GM15510 (cell line): ENCODE data around the gene CD151.

Experiments used
- POLR2A ChIP-seq: IDR thresholded peaks from 3 replicates; pipeline ENCODE4 v1.6.1; 2011; ENCODE audit warnings: borderline replicate concordance; ENCODE audit not compliant: insufficient read length; ENCODE audit errors: extremely low read depth

The CD151 gene

GRCh38 chr11:832529-833113 is at the start of gene CD151:
Gene CD151 (plus strand): TSS chr11:832952. CDS start chr11:836070, 3,118 bp downstream.
- peak; percentile 52 for TF ChIP-seq POLR2A

- no peak for TF ChIP-seq POLR2A
Observed at GRCh38 chr11:783581-784015, 49.2 kb upstream of the CD151 start.

- TF ChIP-seq POLR2A, result no peak
Observed at GRCh38 chr11:786235-787083, 46.3 kb upstream of the CD151 start.

DNA sequence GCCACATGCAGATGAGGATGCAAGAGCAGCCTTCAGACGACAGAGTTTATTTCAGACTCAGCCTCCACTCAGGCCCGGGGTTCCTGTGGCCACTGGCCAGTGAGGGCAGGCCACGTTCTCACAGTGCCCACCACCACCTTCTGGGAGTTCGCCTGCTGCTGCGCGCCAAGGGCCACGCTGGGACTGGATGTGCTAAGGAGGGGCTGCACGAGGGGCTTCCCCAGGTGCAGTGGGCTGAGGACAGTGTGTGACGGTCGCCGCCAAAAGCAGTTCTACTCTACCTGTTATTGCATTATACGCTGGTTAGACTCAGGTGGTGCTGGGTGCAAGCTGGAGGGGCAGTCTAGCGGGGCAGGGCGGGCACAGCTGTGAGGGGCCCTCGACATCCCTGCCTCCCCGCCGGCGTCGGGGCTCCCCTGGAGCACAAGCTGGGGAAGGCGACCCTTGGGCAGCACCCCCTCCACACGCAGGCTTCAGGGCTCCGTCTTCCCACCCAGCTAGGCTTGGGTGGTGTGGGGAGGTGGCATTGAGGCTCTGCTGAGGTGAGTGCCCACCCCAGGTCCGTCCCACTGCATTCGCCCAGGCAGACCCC is 45.6 kb upstream of the CD151 start:
- no peak for TF ChIP-seq POLR2A

DNA sequence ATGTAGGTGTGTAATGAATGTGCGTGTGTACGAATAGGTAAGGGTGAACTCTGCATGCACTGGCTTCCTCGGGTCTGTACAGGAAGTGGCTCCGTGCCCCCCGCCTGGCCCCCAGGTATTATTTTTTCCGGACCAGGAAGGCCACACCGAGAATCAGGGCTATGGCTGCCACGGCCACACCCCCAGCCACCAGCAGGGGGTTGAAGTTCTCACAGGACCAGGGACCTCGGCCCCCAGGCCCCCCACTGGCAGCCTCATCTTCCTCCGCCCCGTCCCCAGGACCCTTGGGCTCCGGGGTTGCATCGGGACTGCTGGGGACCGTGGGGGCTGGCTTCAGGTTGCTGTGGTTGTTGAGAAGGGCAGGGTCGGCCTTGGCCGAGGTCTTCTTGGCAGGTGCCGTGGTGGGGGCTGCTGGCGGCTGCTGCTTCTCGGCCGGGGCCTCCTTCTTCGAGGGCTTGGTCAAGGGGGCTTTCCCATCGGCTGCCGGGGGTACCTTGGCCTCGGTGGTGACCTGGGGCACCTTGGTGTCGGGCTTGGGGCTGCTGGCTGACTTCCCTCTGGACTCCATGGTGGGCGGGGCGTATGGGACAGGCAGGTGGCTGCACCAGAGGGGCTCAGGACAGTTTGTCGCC is 44.6 kb upstream of the CD151 start:
- TF ChIP-seq POLR2A, result no peak

DNA sequence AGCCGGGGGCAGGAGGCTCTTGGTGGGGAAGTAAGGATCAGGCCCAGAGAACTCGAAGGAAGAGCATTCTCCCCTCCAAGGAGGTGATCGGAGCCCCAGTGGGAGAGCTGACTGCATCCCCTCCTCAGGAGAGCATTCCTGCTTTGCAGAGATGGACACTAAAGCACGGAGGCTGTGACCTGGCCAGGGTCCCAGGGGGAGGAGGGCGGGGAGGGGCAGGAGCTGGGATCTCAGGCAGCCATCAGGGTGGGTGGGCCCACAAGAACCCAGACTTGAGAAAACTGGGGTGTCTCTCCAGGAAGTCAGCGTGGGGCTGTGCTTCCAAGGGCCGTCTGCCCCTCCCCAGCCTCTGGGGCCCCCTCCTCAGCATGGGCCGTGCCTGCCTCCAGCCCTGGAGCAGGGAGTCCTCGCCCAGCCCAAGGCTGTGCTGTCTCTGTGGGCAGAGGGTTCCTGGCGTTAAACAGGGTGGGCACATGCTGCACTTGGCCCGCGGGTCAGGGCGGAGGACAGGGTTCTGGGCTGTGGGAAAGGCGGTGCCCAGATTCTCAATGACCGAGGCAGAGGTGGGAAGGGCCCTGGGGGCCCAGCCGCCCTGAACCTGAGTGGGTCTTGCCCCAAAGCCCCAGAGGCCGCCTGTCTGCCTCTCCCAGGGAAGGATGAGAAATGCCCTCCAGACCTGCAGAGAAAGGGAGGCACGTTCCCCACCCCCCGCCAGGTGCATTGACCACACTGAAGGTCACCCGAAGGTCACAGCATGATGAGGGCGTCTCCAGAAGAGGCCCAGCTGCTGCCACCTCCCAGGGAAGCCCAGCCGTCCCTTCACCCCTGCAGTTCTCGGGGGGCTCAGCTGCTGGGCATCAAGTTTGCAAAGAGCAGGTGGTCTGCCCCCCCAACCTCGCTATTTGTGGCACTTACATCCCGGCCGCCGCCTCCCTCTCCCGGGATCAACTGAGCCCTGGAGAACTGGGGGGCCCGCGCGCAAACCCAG is 43.5 kb upstream of the CD151 start:
- TF ChIP-seq POLR2A, result no peak

GRCh38 chr11:789943-790342 is 42.8 kb upstream of the CD151 start, which contains the start of gene CEND1:
Gene CEND1 (minus strand): TSS chr11:790090. CDS start chr11:788576, 1,514 bp downstream.
- peak; percentile 20 for TF ChIP-seq POLR2A

GRCh38 chr11:790721-791564 is 41.8 kb upstream of the CD151 start:
- TF ChIP-seq POLR2A, result no peak

GRCh38 chr11:791658-792534 is 40.9 kb upstream of the CD151 start:
- no peak for TF ChIP-seq POLR2A

GRCh38 chr11:792535-792821 is 40.3 kb upstream of the CD151 start:
- TF ChIP-seq POLR2A, result no peak

DNA sequence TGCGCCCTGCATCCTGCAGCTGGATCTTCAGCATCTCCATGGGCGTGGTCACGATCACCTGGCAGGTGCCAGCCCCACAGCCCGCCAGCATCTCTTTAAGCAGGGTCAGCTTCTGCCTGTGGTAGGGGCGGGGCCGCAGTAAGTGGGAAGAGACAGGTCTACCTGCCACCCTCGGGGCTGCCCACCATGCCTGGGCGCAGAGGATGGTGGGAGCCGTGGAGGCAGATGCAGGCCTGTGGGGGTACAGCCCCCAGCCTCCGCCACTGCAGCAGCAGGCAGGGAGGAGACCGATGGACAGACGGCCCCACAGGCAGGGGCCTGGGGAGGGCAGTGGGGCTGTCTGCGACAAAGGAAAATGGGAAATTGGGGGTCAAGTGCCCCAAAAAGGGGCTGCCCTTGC is 39.9 kb upstream of the CD151 start:
- no peak for TF ChIP-seq POLR2A

GRCh38 chr11:793556-793955 is 39.2 kb upstream of the CD151 start:
- TF ChIP-seq POLR2A, result no peak
